Mammary epithelial cell (primary cell): ENCODE measurements around the gene LHPP.

ENCODE experiments used
- EZH2 ChIP-seq: IDR thresholded peaks from 2 replicates; pipeline ENCODE4 v1.6.1; 2012; ENCODE audit warnings: low read length, inconsistent platforms, borderline replicate concordance
- TF ChIP-seq, protein P1 (sequence below), 2 donors: IDR thresholded peaks in 1 of 2; conservative IDR thresholded peaks in 1 of 2; 2 replicates each; pipeline ENCODE4 v1.5.1; 2011 to 2012; ENCODE audit warnings: inconsistent platforms in 2 of 2, low read length in 2 of 2, mild to moderate bottlenecking in 2 of 2, control low read depth in 1 of 2, low read depth in 1 of 2; ENCODE audit not compliant: insufficient read depth in 1 of 2; ENCODE audit errors: extremely low read depth in 1 of 2

DNA sequence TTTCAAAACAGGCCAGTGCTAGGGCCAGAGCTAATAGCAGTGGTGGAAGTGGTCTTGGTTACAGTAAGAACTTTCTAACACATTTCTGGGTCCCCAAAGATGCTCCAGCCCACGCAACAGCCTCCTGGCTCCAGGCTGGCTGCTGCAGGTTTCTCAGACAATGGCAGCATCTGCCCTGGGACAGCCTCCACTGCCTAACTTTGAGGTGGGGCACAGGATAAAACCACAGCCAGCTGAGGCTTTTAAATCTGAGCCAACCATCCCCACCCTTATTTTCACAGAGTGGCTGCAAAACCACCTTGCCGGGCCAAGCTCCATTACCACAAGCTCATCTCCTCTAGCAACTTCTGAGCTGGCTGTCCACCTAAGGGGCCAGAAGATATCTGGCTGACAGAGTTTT, 197.8 kb downstream of the LHPP start:
- TF ChIP-seq, protein P1, sequence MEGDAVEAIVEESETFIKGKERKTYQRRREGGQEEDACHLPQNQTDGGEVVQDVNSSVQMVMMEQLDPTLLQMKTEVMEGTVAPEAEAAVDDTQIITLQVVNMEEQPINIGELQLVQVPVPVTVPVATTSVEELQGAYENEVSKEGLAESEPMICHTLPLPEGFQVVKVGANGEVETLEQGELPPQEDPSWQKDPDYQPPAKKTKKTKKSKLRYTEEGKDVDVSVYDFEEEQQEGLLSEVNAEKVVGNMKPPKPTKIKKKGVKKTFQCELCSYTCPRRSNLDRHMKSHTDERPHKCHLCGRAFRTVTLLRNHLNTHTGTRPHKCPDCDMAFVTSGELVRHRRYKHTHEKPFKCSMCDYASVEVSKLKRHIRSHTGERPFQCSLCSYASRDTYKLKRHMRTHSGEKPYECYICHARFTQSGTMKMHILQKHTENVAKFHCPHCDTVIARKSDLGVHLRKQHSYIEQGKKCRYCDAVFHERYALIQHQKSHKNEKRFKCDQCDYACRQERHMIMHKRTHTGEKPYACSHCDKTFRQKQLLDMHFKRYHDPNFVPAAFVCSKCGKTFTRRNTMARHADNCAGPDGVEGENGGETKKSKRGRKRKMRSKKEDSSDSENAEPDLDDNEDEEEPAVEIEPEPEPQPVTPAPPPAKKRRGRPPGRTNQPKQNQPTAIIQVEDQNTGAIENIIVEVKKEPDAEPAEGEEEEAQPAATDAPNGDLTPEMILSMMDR (conservative IDR thresholded peaks at IDR 0.05 in 1 of 2, IDR thresholded peaks at IDR 0.05 in 1 of 2; ENCODE audit: extremely low read depth in 1 of 2, insufficient read depth in 1 of 2, low read depth in 1 of 2, low read length in 2 of 2) = no peak
- no peak for TF ChIP-seq EZH2
